HG02798 (cell line): ENCODE measurements around the gene PTEN.
"Not testable (repeated sequence)": the region's sequence is repeated elsewhere in the genome, so short reads cannot be mapped to it uniquely, and the experiment has no call there.

Source experiments
- ATAC-seq: cut with Tn5 transposase; IDR thresholded peaks from one replicate; pipeline ENCODE4 v1.9.1; 2021; ENCODE audit warnings: mild to moderate bottlenecking; ENCODE audit not compliant: unreplicated experiment, poor library complexity

PTEN gene

GRCh38 chr10:87863053-87863943 is at the start of gene PTEN, which contains the start of gene KLLN:
PTEN (plus strand) TSS chr10:87863625; CDS start chr10:87864470, 845 bp downstream.
KLLN (minus strand) TSS chr10:87863533; CDS start chr10:87862487, 1,046 bp downstream.
- ATAC-seq, result peak; percentile 47

DNA sequence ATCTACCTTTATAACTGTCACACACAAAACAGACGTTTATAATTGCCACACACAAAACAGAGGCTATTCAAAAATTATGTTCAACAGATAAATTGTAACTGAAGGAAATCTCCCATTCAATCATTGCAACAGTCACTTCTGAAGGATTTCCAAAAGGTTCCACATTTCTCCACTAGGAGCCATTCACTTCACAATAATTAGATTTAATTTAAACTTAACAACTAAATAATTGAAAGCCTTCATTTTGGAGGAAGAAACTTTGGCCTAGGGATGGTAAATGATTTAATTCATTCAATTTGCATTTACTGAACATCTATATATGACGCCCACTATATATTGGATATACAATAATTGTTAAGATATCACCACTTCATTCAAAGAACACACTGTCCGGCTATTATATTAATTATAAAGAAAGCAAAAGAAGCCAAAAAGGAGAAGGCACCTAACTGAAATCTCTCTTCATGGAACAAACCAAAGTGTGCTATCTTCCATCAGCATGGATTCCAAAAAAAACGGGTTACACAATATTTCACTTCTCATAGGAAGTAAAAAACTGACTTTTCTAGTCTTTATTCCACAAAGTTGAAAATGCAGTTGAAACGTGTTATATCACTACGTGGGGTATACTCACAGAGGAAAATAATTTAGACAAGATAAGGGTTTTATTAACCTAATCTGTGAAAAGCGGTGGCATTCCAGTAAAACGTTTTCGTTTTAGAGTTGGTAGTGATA is 47.1 kb upstream of the PTEN start:
- no peak for ATAC-seq

- no peak for ATAC-seq
Observed at GRCh38 chr10:87816898-87817608, 46.4 kb upstream of the PTEN start.

DNA sequence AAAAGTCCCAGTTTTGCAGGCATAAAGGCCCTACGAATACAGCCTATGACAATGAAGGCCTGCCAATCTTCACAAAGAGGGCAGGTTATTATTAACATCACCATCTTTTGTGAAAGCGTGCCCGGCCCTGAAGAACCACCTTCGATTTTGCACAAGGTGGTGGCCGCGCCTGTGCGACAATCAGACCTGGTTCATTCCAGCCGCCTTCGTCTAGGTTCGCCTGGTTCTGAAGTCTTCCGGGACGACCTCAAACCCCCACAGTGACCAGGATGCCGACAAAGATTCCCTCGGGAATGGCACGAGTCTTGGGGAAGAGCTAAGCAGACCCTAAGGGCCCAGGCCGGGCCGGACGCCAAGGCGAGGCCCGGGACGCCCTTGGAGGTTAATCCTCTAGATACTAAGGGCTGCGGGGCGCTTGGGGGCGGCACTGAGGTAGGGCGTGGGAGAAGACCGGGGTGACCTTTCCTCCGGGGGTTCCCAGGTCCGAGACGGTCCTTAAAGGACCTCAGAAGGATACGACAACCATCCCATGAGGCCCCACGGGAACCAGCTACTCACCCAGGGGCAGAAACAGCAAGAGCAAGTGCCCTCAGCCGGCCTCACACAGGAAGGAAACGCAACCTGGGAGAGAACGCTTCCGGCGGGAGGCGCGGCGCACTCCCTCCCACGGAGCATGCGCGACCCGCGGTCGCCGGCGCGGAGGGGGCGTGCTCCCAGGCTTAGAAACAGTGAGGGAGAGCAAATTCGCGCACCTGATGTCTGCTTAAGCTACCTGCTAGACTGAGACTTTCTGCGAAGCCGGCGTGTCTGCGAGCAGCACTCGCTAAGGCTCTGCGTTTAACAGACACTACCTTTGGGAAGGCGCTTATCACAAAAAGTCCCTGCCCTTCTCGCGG is 45.6 kb upstream of the PTEN start, which contains the start of gene ATAD1:
Gene ATAD1, minus strand, starts transcription at position 618 of the 896 bp plus-strand sequence. CDS start 3,627 bp downstream, outside the sequence.
- ATAC-seq, result peak; percentile 87

GRCh38 chr10:87818505-87819288 is 44.7 kb upstream of the PTEN start:
- peak; percentile 51 for ATAC-seq

- ATAC-seq, result no peak
Observed at GRCh38 chr10:87819289-87819585, 44.2 kb upstream of the PTEN start.

GRCh38 chr10:87826653-87827052 is 36.8 kb upstream of the PTEN start:
- no peak for ATAC-seq

- ATAC-seq, result no peak
Observed at GRCh38 chr10:87827681-87828080, 35.7 kb upstream of the PTEN start.

DNA sequence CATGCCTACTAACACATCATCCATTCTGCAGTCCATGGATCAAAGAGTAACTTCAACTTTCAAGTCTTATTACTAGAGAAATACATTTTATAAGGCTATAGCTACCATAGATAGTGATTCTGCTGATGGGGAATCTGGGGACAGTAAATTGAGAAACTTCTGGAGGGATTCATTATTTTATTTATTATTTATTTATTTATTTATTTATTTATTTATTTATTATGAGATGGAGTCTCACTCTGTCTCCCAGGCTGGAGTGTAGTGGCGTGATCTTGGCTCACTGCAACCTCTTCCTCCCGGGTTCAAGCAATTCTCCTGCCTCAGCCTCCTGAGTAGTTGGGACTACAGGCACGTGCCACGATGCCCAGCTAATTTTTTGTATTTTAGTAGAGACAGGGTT is 34.4 kb upstream of the PTEN start:
- ATAC-seq, result not testable (repeated sequence)

DNA sequence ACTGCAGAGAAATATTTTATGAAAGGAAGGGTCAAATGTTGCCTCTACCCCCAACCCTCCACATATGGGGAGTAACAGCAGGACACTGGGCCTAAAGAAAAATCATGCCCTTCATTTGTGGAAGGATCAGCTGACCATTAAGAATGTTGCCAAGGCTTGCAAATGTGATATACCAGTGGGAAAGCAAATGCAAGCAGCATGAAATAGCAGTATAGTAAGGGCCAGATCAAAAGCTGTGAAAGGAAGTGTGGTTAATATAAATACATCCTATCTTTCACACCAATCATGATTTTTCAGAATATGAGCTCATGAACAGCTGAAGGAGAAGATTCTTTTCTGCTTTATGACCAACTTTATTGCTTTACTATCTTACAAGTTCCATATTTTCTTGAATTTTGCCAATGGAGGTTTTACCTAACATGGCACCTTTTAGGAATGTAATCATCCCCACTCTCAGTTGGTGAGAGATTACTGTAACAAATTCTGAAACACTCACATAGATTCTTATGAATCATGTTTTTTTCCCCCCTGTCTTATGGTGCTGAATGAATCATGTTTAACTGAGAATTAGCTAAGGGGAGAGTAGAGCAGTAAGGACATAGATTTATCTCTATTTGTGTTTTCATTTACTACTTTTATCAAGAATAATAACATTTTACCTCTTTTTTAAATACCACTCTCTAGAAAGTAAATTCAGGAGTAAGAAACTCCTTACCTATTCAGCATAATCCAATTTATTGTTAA is 33.3 kb upstream of the PTEN start:
- ATAC-seq, result no peak

DNA sequence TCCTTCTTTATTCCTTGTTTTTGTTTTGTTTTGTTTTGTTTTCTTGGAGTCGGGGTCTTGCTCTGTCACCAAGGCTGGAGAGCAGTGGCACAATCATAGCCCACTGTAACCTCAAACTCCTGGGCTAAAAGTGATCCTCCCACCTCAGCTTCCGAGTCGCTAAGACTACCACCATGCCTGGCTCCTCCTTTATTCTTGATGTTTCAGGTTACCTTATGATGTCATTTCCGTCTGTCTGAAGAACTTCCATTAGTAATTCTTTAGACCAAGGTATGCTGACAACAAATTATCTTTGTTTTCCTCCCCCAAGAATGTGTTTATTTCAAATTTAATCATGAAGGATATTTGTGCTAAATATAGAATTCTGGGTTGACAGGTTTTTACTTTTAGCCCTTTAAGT is 27.3 kb upstream of the PTEN start:
- ATAC-seq, result no peak

DNA sequence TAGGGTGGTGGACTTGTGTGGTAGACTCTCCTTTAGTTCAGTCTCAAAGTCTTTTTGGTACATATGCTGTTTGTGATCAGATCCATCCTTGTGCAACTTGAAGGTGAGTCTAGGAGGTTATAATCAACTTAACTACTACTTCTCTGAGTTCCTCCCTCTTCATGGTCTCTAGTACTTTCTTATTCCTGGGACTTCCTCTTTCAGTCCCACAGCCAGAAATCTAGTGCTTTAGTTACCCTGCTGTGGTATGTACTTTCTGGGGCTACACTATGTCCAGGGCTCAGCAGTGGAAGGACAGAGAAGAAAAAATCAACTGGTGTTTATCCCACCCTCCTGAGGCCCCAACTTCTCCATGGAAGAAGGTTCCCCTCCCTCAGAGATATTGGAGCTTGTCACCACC is 26.0 kb upstream of the PTEN start:
- no peak for ATAC-seq

- ATAC-seq, result no peak
Observed at GRCh38 chr10:87838650-87839049, 24.8 kb upstream of the PTEN start.

- no peak for ATAC-seq
Observed at GRCh38 chr10:87841186-87841585, 22.2 kb upstream of the PTEN start.

DNA sequence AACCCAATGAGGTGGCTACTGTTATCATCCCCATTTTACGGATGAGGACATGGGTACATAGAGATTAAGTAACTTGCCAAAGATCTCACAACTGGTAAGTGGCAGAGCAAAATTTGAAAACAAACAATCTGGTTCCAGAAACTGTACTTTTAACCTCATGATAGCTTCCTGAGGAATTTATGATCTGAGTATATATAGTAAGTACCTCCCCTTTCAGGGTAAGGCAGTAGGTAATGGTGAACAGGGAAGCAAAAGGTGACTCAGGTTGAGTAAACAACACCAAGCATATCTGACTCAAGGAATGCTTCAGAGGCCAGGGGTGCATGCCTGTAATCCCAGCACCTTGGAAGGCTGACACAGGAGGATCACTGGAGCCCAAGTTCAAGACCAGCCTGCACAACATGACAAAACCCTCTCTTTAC is 21.2 kb upstream of the PTEN start:
- no peak for ATAC-seq

- ATAC-seq, result no peak
Observed at GRCh38 chr10:87842776-87843497, 20.5 kb upstream of the PTEN start.

- no peak for ATAC-seq
Observed at GRCh38 chr10:87843714-87844113, 19.7 kb upstream of the PTEN start.
